Cerebellar cortex (tissue), 1 donor: ENCODE data around the gene SLC38A3.
"Not testable (repeated sequence)": the region's sequence is repeated elsewhere in the genome, so short reads cannot be mapped to it uniquely, and the experiment has no call there.

Experiments used
- DNase-seq: peaks from one replicate; pipeline ENCODE4 v3.0.0-alpha.2; 2015; ENCODE audit warnings: low spot score

SLC38A3 gene

DNA sequence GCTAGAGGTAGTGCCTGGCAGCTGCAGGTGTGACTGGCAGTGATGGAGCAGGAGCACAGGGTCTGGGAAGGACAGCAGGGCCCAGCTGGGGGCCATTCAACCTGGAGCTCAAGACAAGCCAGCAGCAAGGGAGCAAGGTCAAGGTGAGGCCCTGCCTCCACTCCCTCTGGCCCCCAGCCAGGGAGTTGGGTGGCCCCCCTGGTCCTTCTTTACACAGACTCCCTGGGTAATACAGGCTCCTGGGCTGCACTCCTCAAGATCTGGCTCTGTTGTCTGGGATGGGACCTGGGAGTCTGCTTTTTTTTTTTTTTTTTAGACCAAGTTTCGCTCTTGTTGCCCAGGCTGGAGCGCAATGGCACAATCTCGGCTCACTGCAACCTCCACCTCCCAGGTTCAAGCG, 45.4 kb downstream of the SLC38A3 start:
- no peak for DNase-seq

DNA sequence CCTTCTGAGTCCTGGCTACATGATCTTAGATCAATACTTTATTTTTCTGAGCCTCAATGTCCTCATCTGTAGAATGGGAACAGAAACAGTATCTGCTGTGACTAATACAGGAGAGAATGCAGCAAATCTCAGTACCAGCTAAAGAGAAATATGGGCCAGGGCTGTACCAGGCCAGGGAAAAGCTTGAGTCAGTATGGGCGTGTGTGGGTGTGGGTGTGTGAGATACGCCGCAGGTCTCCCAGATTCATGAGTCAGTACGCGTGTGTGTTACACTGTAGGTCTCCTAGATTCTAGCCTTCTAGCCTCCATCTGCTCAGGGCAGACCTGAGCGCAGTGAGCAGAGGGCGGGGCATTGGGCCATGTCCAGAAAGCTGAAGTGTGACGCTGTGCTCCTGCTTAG, 46.1 kb downstream of the SLC38A3 start:
- DNase-seq: no peak

DNA sequence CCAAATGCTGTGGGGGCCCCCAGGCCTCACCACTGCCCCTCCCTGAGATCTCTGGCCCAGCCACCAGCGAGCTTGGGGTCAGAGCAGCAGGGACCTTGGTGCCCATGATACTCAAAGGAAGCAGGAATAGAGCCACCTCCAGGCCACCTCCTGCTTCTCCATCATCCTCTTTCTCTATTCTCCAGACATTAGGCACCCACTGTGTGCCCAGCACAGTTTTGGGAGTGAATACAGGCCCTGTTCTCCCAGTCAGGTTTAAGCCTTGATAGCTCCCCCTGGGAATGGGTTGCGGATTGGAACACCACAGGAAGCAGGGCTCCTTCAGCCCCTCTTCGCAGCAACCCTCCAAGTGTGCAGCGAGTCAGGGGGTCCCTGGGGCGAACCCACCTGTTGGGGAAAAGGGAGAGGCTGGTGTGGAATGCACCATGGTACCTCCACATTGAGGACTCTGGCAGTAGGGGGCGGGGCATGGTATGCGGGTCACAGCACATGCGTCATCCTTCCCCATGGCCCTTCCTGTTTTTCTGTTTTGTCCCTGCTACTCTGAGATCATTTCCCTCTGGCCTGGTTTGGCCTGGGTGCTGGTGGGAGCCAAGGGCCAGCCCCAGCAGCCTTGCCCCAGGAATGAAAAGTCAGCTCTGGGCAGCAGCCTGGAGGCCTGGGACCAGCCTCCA, 49.6 kb downstream of the SLC38A3 start:
- DNase-seq: no peak

DNA sequence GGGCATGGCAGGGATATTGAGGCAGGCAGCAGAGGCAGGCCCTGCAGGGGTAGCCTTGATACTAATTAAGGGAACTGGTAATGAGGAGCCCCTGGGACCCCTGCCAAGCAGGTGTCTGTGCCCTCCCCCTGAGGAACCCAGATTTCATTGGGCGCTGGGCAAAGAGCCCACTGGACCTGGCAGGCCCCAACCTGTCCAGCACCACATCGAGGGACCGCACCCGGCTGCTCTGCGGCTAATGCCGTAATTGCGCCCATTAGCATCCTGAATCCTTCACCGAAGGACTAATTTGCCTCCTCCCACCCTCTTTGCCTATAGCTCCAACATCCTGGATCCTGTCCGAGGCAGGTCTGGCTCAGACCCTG, 50.2 kb downstream of the SLC38A3 start:
- no peak for DNase-seq

DNA sequence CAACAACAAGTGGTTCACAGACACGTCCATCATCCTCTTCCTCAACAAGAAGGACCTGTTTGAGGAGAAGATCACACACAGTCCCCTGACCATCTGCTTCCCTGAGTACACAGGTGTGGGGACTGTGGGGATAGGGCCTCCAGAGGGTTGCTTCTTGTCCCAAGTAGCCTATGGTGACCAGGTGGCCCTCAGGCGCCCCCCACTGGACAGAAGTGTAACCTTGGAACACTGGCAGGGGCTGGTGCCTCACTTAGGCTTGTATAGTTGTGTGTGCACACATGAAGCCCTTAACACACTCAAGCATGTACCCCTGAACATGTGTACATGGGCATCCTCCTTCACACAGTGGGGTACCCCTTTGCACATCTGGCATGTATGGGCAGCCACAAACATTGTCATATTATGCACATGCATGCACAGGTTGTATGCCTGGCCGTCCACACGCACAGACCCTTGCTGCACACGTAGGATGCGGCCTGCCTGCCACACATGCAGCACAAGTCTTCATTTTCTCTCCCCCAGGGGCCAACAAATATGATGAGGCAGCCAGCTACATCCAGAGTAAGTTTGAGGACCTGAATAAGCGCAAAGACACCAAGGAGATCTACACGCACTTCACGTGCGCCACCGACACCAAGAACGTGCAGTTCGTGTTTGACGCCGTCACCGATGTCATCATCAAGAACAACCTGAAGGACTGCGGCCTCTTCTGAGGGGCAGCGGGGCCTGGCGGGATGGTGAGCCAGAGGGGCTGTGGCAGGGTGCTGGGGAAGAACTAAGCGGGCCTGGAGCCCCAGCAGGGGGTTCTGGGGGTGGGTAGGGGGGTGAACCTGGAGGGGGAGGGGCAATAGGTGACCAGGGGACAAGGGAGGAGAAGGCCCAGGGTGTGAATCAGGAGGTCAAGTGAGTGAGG, 52.2 kb downstream of the SLC38A3 start:
- DNase-seq: peak; percentile 60

DNA sequence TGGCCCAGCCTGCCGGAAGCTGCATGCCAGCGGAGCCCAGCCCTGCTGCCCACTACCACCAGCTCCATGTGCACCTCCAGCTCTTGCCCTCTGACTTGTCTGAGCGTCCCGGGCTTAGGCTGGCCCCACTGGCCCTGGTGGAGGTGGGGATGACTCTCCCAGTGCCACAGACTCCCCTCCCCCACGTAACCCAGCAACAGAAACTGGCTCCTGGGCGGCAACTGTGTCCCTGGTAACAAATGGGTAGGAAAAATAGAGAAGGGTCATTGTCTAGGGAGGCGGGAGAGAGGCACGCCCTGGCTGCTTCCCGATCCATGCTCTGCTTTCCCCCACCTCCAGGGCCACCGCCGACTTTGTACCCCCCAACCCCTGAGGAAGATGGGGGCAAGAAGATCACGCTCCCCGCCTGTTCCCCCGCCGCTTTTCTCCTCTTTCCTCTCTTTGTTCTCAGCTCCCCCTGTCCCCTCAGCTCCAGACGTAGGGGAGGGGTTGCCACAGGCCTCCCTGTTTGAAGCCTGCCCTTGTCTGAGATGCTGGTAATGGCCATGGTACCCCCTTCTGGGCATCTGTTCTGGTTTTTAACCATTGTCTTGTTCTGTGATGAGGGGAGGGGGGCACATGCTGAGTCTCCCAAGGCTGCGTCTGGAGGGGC, 53.1 kb downstream of the SLC38A3 start:
- no peak for DNase-seq

DNA sequence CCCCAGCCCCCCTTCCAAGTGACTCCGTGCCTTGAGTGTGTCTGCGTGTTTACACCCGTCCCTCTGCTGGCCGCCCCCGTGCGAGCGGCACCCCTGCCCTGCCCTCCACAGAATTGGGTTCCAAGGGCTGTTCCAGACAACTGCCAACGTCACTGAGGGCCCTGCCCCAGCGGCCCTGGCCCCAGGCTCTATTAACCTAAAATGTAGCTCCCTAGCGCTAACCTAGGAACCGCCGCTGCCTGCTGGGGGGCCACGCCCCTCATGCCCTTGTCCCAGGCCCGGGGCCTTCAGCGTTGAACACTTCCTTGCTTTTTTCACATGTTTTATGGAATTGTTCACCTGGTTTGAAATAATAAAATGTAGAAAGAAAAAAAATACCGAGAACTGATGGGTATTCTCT, 53.9 kb downstream of the SLC38A3 start:
- no peak for DNase-seq

DNA sequence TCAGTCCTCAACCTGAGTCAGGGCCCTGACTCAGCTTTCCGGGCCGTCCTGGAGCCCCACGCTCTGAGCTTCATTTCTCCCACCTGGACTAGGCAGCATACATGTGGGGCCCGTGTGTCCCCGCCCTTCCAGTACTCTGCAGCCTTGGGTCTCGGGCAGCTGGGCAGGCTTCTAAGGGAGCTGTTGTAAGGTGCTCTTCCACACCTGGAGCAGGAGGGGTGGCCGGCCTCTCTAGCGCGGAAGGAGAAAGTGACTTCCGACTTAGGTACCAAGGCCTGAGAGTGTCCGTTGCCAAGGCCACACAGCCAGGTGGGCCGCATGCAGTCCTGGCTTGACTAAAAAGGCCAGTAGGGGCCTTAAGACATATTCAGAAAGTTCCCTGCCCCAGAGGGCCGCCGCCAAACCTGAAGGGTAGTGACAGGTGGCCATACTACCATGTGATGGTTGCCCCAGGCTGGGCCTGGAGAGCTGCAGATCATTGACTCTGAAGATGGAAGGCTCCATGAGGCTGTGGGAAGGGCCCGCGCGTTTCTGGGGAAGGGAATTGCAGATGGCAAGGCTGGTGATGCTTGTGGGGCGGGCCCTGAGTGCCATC, 54.5 kb downstream of the SLC38A3 start:
- no peak for DNase-seq

DNA sequence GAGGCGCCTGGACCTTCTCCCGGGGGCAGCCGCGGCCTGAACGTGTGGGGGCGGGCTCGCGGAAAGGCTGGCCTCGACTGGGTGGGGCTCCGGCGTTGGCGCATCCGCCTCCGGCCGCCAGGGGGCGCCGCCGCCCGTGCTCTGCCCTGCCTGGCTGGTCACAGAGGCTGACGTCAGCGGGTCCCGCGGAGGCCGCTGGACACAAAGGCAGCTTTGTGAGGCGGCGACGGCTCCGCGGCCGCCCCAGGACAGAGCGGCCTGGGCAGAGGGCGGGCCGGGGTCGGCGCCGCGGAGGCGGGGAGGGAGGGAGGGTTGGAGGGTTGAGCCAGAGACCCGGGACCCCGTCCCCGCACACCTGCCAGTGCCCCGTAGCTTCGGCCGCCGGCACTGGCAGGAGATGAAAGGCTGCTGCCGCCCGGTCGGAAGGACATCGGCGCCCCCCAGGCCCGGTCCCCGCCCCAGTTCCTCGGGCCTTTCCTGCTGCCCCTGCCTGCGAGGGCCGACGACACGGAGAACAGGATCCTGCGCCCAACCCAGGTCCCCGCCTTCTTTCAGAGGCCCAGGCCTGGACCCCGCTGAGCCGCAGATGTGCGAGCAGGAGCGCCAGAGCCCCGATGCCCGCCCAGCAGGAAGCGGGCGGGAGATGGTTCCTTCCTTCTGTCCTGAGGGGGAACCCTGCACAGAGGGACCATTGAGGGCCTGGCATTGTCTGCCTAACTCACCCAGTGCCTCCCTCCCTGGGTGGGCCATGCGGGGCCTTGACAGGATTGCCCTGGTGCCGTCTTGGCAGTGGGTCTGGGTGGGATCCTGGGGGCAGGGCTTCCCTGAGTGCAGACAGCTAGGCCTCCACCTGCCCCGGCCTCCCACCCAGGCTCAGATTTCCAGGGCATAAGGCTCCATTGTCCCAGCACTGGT, 55.2 kb downstream of the SLC38A3 start:
- DNase-seq: peak; percentile 88

DNA sequence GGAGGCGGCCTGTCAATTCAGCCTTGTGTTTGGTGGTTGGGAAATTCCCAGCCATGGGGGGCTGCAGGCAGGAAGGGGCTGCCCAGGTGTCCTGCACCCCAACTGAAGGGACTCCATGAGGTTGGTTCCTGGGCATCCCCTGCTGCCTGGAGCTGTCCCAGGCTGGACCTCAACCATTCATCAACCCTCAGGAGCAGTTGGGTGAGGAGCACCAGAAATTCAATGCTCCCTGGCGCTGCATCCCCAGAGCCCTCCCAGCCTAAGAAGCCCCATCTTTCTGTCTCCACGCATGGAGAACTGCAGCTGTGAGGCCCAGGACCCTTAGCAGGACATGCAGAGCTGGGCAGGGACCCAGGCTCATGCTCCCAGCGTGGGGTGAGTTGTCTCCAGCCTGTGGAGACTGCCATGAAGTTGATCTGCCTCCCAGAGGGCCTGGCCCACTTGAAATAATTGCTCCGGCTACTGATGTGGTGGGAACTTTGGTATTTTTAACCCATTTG, 55.9 kb downstream of the SLC38A3 start:
- no peak for DNase-seq

DNA sequence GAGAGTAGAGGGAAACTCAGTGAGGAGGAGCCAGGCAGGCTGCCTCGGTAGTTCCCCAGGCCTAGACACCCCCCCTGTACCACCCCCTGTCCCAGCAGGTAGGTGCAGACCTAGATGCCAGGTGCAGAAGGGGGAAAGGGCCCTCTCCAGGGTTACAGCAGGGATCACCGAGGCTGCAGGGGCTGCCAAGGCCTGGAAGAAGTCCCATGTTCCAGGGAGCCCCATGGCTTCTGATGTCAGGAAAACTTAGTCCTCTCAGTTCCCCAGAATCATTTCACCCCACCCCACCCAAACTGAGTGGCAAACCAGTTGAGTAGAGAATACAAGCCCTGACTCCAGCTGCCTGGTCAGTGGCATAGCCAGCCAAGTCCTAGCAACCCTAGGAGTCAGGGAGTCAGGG, 56.4 kb downstream of the SLC38A3 start:
- no peak for DNase-seq

DNA sequence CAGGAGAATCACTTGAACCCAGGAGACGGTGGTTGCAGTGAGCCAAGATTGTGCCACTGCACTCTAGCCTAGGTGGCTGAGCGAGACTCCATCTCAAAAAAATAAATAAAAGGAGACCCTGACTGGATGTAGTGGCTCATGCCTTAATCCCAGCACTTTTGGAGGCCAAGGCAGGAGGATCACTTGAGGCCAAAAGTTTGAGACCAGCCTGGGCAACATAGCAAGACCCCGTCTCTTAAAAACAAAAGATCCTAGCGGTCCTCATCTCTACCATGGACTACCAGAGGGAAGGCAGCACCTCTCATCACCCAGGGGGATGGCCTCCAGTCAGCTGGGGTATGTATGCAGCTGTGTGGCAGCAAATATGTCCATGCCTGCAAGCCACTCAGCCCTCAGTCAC, 57.1 kb downstream of the SLC38A3 start:
- not testable (repeated sequence) for DNase-seq

DNA sequence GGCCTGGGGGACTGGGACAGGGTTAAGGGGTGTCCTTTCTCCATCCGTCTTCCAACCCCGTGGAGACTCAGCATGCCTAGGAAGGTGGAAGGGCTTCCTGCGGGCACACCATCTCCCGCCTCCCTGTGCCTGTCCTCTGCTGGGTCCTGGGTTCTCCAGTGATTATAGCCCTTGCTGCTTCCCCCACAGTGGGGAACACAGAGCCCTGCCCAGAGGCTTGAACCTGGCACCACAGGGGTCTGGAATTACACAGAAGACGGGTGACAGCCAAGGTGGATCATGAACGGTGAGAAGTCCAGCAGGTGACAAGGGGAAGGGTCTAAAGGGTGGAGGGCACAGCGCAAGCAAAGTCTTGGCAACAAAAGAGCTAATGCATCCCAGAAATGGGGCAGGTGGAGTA, 57.7 kb downstream of the SLC38A3 start:
- no peak for DNase-seq

DNA sequence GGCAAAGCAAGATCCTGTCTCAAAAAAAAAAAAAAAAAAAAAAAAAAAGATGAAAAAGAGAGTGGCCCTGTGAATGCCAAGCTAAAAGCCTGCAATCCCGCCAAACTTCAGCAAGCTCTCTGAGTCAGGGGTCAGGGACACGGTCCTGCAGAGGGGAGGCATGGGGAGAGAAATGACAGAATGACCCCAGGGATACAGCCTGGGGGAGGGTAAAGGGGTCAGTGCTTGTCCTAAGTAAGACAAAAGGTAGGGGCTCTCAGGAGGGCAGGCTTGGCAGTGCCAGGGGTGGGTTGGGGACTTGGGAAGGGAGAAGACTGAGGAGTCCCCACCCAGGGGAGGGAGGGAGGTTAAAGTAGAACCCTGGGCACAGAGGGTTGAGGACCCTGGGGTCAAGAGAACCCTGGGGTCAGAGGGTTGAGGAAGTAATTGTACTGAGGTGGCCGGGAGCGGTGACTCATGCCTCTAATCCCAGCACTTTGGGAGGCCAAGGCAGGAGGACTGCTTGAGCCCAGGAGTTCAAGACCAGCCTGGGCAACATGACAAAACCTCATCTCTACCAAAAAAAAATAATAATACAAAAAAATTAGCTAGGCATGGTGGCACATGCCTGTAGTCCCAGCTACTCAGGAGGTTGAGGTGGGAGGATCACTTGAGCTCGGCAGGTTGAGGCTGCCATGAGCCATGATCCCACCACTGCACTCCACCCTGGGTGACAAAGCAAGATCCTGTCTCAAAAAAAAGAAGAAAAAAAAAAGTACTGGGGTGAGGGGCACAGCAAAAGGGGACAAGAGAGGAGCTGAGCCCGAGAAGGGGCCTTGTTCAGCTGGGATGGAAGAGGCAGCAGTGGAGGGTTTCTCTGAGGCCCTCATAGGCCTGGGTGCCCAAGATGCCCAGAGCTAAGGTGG, 58.7 kb downstream of the SLC38A3 start:
- DNase-seq: no peak

DNA sequence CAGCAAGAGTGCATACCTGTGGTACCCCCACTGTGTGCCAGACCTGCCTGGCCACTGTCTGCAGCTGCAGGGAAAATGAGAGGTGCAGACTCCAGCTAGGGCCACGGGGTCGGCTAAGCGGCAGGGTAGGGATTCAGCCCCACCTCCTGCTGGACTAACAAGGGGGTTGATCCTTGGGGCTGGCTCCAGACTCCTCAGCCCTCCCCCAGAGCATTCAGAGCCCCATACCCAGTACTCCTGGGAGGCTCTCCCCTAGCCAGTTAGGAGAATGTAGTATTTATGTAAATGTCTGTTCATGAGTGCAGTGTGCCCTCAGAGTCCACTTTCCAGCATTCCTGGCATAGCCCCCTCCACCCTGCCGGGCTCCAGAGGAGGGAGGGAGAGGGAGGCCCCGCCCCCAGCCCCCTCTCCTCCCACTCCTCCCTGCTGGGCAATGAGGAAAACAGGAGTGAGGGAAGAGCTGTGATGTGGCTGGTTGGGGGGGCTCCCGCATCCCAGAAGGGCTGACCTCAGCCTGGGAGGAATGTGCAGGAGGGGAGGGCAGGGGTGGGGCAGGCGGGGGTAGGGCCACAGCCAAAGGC, 59.4 kb downstream of the SLC38A3 start:
- peak; percentile 93 for DNase-seq

DNA sequence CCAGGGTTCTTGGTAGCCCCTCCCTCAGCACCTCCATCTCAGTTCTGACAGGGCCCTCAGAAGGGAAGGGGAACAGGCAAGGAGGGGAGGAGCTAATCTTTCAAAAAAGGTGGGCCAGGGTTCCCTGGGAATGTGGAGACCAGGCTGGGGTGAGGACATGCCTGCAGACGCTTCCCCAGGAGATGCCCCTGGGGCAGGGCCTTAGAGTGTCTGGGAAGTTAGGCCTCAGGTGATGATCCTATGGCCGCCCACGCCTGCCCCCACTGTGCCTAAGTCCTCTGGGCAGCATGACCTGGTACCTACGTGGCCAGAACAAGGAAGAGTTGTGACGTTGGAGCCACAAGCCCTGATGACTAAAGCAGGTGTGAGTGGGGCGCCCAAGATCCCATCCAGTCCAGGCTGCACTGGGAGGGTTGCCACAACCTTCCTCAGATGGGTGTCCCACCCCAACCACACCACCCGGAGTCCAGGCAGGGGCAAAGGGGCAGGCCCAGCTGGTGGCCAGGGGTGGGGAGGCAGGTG, 60.0 kb downstream of the SLC38A3 start:
- no peak for DNase-seq

DNA sequence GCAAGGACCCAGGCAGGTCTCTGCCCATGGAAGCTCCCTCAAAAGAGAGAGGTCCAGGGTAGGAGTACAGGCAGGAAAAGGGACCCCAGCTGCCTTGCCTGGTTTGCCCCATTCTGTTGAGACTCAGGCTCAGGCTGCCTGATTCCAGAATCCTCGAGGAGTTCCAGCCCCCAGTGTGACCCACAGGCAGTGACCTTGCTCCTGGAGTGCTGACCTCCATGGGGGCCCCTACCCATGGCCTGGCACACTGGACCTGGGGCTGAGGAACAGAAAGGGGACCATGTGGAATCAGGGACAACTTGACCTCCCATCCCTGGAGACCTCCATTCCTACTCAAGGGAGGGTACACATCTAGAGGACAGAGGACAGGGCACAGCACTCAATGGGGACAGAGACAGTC, 60.5 kb downstream of the SLC38A3 start:
- no peak for DNase-seq

DNA sequence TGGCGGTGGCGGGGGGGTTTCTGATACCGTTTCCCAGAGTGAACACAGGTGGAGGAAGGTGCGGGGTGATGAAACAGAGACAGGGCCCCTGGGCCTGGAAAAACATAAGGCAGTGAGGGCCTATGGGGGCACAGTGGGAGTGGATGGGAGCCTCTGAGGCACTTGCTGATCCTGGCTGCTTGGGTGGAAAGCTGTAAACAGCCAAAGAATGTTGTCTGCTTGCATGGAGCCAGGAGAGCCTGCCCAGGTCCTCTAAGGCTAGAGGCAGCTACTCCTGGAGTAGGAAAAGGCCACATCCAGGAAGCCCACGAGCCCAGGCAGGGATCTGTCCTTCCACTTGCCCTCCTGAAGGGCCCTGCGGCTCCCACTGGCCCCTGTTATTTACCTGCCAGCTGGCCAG, 60.9 kb downstream of the SLC38A3 start:
- DNase-seq: no peak

DNA sequence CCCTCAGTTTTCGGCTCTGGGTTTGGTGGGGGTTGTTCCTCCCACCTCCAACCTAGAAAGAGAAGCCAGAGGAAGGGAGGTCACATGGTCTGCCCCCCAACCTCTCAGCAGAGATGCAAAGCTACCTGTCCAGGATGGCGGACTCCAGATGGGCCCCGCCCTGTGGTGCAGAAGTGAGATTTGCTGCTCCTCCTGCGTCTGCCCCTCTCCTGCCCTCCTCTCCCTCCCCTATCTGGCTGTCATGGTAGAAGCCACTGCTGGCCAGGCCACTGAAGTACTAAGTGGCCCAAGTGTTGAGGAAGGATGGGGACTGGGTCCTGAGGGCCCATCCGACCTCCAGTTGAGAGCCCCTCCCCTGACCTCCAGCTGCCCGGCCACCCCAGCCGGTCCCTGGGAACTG, 61.8 kb downstream of the SLC38A3 start:
- no peak for DNase-seq
